ENCODE data around the gene SYAP1. TPM values are rescaled to one million over a fixed set of nuclear protein-coding genes. Genes with fewer than 3 reads are reported as not detected.
"Not testable (repeated sequence)": the region's sequence is repeated elsewhere in the genome, so short reads cannot be mapped to it uniquely, and the experiment has no call there.

SYAP1 gene
- total RNA-seq, 2 experiments from 2014 or later, result 15.9 to 17.2 TPM

- Mint-ChIP-seq H3K27ac (peak overlapping the region; percentile 75), H3K9me3 (no peaks in the 10 kb centered on the region), H3K4me1 (peaks cover 11% of the 10 kb centered on the region), H3K4me3 (peak overlapping the region; percentile 85), H3K27me3 (peaks cover 2% of the 10 kb centered on the region), H3K36me3 (no peaks in the 10 kb centered on the region)
- ATAC-seq (ENCODE audit: low read depth), result no peak
- POLR2A ChIA-PET, result interaction anchor here (1.4 kb wide), 1 partner anchor 920 kb away, joined by 5 read pairs; the partner anchor contains the start of gene ZRSR2
- no peak for DNase-seq
Observed at GRCh38 chrX:16711219-16711811, 8.1 kb upstream of the SYAP1 start.

- Mint-ChIP-seq H3K4me1 (peaks cover 11% of the 10 kb centered on the region), H3K27ac (peak overlapping the region; percentile 82), H3K4me3 (peak overlapping the region; percentile 85), H3K27me3 (peaks cover 2% of the 10 kb centered on the region), H3K9me3 (no peaks in the 10 kb centered on the region), H3K36me3 (no peaks in the 10 kb centered on the region)
- peak; percentile 52 for ATAC-seq (ENCODE audit: low read depth)
- POLR2A ChIA-PET, result interaction anchor here (1.3 to 1.4 kb wide), 2 partner anchors 31 to 921 kb away, joined by 3 to 5 read pairs; partner anchors contain the start of gene ZRSR2
- DNase-seq, result peak; percentile 38
Observed at GRCh38 chrX:16711893-16712547, 7.4 kb upstream of the SYAP1 start.

DNA sequence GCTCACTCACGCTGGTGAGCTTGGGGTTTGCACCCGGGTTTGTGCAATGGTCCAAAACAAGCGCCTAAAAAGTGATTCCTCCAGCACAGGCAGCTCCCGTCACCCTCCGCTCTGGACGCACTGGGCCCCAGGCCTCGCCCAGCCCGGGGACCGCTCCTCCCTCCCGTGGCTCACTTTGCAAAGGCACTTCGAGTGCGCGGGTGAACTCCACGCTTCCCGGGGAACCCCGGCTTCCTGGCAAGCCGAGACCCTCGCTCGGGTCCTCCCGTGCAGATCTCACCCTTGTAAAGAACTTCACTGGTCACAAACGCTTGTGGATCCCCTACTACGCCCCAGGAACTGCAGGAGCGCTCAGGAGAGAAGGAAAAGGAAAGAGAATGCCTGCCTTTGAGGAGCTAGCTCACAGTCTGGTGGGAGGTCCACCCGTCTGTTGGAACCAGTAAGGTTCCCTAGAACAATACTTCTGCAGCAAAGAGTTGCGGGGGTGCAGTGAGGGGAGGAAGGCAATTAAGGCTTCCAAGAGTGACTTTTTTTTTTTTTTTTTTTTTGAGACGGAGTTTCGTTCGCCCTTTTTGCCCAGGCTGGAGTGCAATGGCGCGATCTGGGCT lies 6.8 kb upstream of the SYAP1 start, which contains the start of gene CTPS2:
CTPS2 (minus strand) TSS at position 122 of the 608 bp plus-strand sequence. CDS start 9,767 bp downstream, outside the sequence.
- POLR2A ChIA-PET, result interaction anchor here (0.7 to 1.4 kb wide), 3 partner anchors 31 to 922 kb away, joined by 3 to 5 read pairs (median 3); partner anchors contain the start of gene ZRSR2
- Mint-ChIP-seq H3K4me1 (peaks cover 11% of the 10 kb centered on the region), H3K9me3 (no peaks in the 10 kb centered on the region), H3K36me3 (no peaks in the 10 kb centered on the region), H3K27me3 (peaks cover 2% of the 10 kb centered on the region), H3K4me3 (peak within 1 kb of the TSS; percentile 85), H3K27ac (peak within 1 kb of the TSS; percentile 82)
- ATAC-seq (ENCODE audit: low read depth) (peak; percentile 88), DNase-seq (peak; percentile 59)

- DNase-seq (no peak), ATAC-seq (ENCODE audit: low read depth) (no peak)
- no peaks in the 10 kb centered on the region for H3K9me3 Mint-ChIP-seq
- H3K4me3 Mint-ChIP-seq, result no peak overlapping the region
- POLR2A ChIA-PET, result no interaction called here
- no peak overlapping the region for H3K27ac Mint-ChIP-seq
- H3K36me3 Mint-ChIP-seq, result no peaks in the 10 kb centered on the region
- peaks cover 14% of the 10 kb centered on the region for H3K4me1 Mint-ChIP-seq
- peaks cover 2% of the 10 kb centered on the region for H3K27me3 Mint-ChIP-seq
Observed at GRCh38 chrX:16714504-16714903, 4.9 kb upstream of the SYAP1 start.

GRCh38 chrX:16715638-16716037 lies 3.8 kb upstream of the SYAP1 start:
- H3K27ac Mint-ChIP-seq; DNase-seq; H3K36me3 Mint-ChIP-seq; POLR2A ChIA-PET; ATAC-seq (ENCODE audit: low read depth); H3K4me3 Mint-ChIP-seq; H3K9me3 Mint-ChIP-seq; H3K27me3 Mint-ChIP-seq: not testable (repeated sequence)
- H3K4me1 Mint-ChIP-seq, result peaks cover 19% of the 10 kb centered on the region

DNA sequence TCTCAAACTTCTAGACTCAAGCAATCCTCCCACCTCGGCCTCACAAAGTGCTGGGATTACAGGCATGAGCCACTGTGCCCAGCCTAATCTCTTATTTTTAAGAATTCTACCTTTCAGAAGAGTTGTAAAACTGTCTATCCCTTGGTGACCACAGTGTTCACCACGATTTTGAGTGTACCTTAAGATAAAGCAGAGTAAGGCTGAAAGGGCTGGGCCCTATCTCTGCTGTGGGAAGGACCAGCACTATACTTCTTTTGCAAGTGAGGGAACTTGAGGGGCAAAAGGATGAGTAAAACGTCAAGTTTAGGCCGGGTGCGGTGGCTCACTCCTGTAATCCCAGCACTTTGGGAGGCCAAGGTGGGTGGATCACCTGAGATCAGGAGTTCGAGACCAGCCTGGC lies 3.0 kb upstream of the SYAP1 start:
- H3K27me3 Mint-ChIP-seq; DNase-seq; H3K27ac Mint-ChIP-seq; POLR2A ChIA-PET; H3K36me3 Mint-ChIP-seq; H3K9me3 Mint-ChIP-seq; ATAC-seq (ENCODE audit: low read depth); H3K4me3 Mint-ChIP-seq: not testable (repeated sequence)
- H3K4me1 Mint-ChIP-seq, result peaks cover 16% of the 10 kb centered on the region

GRCh38 chrX:16718824-16719333 lies 533 bp upstream of the SYAP1 start:
- DNase-seq, result no peak
- peaks cover 3% of the 10 kb centered on the region for H3K36me3 Mint-ChIP-seq
- H3K9me3 Mint-ChIP-seq, result no peaks in the 10 kb centered on the region
- peaks cover 15% of the 10 kb centered on the region for H3K4me1 Mint-ChIP-seq
- POLR2A ChIA-PET, result interaction anchor here (0.8 to 1.4 kb wide), 2 partner anchors 47 to 981 kb away, joined by 3 read pairs; partner anchors contain the start of gene CA5B
- peak overlapping the region; percentile 97 for H3K27ac Mint-ChIP-seq
- ATAC-seq (ENCODE audit: low read depth), result no peak
- peaks cover 2% of the 10 kb centered on the region for H3K27me3 Mint-ChIP-seq
- peak overlapping the region; percentile 89 for H3K4me3 Mint-ChIP-seq

DNA sequence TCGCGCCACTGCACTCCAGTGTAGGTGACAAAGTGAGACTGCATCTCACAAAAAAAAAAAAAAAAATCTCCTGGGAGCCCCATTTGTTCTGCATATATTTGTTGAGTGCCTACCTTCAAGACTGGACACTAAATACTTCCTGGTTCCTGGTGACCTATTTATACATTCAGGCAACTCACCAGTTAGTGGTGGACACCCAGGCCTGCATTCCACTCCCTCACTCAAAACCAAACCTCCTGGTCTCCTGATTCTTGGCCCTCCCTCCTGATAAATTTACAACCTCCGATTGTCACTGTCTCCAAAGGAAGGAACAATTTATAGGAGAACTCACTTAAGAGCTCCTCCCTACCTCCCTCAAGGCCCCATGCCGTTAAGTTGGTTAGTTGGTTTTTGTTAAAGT lies 3.1 kb downstream of the SYAP1 start:
- Mint-ChIP-seq H3K9me3 (no peaks in the 10 kb centered on the region), H3K36me3 (peaks cover 11% of the 10 kb centered on the region), H3K4me1 (peaks cover 16% of the 10 kb centered on the region), H3K27ac (no peak overlapping the region), H3K4me3 (no peak overlapping the region), H3K27me3 (no peaks in the 10 kb centered on the region)
- POLR2A ChIA-PET, result no interaction called here
- ATAC-seq (ENCODE audit: low read depth), result no peak
- no peak for DNase-seq

DNA sequence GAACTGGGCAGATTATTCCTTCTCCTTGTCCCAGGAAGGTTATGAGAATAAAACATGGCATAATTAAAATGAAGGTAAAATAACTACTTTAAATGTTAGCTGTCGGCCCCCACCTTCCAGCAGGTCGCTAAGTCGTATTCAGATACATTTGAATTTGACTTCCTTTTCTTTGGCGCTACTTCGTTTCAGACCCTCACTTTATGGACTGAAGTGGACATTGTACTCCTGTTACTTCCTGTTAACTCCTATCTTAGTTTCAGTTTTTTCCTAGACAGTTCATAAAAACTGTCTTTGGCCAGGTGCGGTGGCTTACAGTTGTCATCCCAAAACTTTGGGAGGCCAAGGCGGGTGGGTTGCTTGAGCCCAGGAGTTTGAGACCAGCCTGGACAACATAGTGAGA lies 5.7 kb downstream of the SYAP1 start:
- Mint-ChIP-seq H3K27ac (no peak overlapping the region), H3K36me3 (peaks cover 11% of the 10 kb centered on the region), H3K9me3 (no peaks in the 10 kb centered on the region), H3K4me1 (peaks cover 12% of the 10 kb centered on the region), H3K4me3 (no peak overlapping the region), H3K27me3 (no peaks in the 10 kb centered on the region)
- POLR2A ChIA-PET, result no interaction called here
- DNase-seq, result no peak
- ATAC-seq (ENCODE audit: low read depth), result no peak

DNA sequence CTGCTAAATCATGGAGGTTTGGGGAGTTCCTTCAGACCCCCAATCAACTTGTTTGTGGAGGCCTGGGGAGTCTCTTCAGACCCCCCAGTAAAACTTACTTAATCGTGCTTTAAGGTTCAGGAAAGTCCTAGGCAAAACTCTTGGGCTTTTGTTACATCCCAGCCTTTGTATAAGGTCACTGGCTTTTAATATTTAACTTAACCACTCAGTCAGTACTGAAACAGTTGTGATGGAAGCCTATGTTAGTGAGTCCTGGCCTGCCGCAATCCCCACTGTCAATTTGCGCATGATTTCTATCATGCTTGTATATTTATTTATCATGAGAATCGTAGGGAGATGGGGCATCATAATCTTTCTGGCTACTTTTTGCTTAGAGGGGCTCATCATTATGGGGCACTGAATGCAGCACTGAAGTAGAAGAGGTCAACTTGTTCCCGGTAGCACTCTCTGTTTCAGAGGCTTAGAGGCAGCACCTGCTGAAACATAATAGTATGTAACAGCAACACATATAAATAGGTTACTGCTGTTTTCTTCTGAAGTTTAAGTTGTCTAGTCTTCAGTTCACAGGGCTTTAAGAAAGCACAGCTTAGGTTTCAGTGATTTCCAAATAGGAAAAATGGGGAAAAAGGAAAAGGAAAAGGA lies 7.1 kb downstream of the SYAP1 start:
- POLR2A ChIA-PET; H3K27ac Mint-ChIP-seq; H3K4me3 Mint-ChIP-seq; ATAC-seq (ENCODE audit: low read depth); H3K9me3 Mint-ChIP-seq; H3K4me1 Mint-ChIP-seq; DNase-seq; H3K27me3 Mint-ChIP-seq: not testable (repeated sequence)
- H3K36me3 Mint-ChIP-seq, result peaks cover 11% of the 10 kb centered on the region

DNA sequence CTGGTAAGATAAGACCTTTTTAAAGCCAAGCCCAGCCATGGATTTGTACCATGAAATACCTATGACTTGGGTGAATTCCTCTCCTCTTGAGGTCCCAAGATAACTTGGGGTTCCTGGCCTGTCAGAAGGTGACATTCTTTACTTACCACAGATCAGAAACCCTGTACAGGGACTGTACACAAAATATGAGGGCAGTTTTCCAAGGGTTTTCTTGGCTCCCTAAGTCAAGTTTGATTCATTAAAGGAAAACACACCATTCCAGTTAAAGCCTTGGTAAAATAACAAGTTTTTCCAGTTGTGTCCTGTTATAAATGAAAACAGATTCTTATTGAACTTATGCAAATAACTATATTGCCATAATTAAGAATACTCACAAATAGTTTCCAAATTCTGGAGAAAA lies 8.2 kb downstream of the SYAP1 start:
- Mint-ChIP-seq H3K36me3 (peaks cover 11% of the 10 kb centered on the region), H3K27me3 (no peaks in the 10 kb centered on the region), H3K27ac (no peak overlapping the region), H3K9me3 (no peaks in the 10 kb centered on the region), H3K4me1 (peaks cover 6% of the 10 kb centered on the region), H3K4me3 (no peak overlapping the region)
- ATAC-seq (ENCODE audit: low read depth) (no peak), DNase-seq (no peak)
- POLR2A ChIA-PET, result no interaction called here

GRCh38 chrX:16730450-16730849 lies 11.0 kb downstream of the SYAP1 start:
- DNase-seq (no peak), ATAC-seq (ENCODE audit: low read depth) (no peak)
- peaks cover 7% of the 10 kb centered on the region for H3K4me1 Mint-ChIP-seq
- POLR2A ChIA-PET, result no interaction called here
- no peak overlapping the region for H3K27ac Mint-ChIP-seq
- H3K9me3 Mint-ChIP-seq, result no peaks in the 10 kb centered on the region
- peaks cover 8% of the 10 kb centered on the region for H3K36me3 Mint-ChIP-seq
- H3K4me3 Mint-ChIP-seq, result no peak overlapping the region
- H3K27me3 Mint-ChIP-seq, result no peaks in the 10 kb centered on the region

GRCh38 chrX:16733013-16733412 lies 13.6 kb downstream of the SYAP1 start:
- Mint-ChIP-seq H3K4me1 (peaks cover 5% of the 10 kb centered on the region), H3K4me3 (no peak overlapping the region), H3K27me3 (no peaks in the 10 kb centered on the region), H3K36me3 (peaks cover 4% of the 10 kb centered on the region), H3K27ac (no peak overlapping the region), H3K9me3 (no peaks in the 10 kb centered on the region)
- DNase-seq, result no peak
- POLR2A ChIA-PET, result interaction anchor here (0.5 kb wide), 1 partner anchor 19 kb away, joined by 3 read pairs; no protein-coding TSS in a partner anchor
- no peak for ATAC-seq (ENCODE audit: low read depth)
